MCF 10A (cell line): ENCODE results near the gene SLC5A9. TPM values are rescaled to one million over a fixed set of nuclear protein-coding genes. Genes with fewer than 3 reads are reported as not detected.

ENCODE experiments used
- Bru-seq: library from RNA; stranded (reverse); fragments of 400-500 nt; gene quantifications from one replicate; lab custom pipeline; 2021; lab: Mats Ljungman, UMichigan
- BruChase-seq, 2 experiments: library from RNA; stranded (reverse); fragments of 400-500 nt; gene quantifications; one replicate each; lab custom pipeline; 2021; lab: Mats Ljungman, UMichigan
- BruUV-seq: library from RNA; stranded (reverse); fragments of 400-500 nt; replicated peaks from 2 replicates; lab custom pipeline; 2021; lab: Mats Ljungman, UMichigan
- CTCF ChIA-PET: fragments of 300-600 bp; sonication (Branson Sonifier 250); formaldehyde crosslinking; extraction: SDS; loops from one replicate; lab custom pipeline; 2021; ENCODE audit warnings: antibody characterized with exemption, inconsistent platforms; lab: Yijun Ruan, JAX
- POLR2A ChIA-PET: fragments of 300-600, 350-650 bp; sonication (Branson Sonifier 250); formaldehyde crosslinking; extraction: SDS; loops from one replicate; lab custom pipeline; 2020; ENCODE audit warnings: antibody characterized with exemption, inconsistent platforms; lab: Yijun Ruan, JAX
- DNase-seq: peaks from one replicate; pipeline ENCODE4 v3.0.0-alpha.2; 2018; ENCODE audit not compliant: unreplicated experiment
- H3K27ac Mint-ChIP-seq: one replicate; pipeline ENCODE4 v1.8.0; 2022; ENCODE audit warnings: mild to moderate bottlenecking, low read depth, mixed read lengths; ENCODE audit not compliant: unreplicated experiment
- H3K27me3 Mint-ChIP-seq: one replicate; pipeline ENCODE4 v1.8.0; 2022; ENCODE audit warnings: mixed read lengths; ENCODE audit not compliant: insufficient read depth, unreplicated experiment
- H3K36me3 Mint-ChIP-seq: one replicate; pipeline ENCODE4 v1.8.0; 2022; ENCODE audit warnings: mild to moderate bottlenecking, moderate library complexity, mixed read lengths; ENCODE audit not compliant: insufficient read depth, unreplicated experiment
- H3K4me1 Mint-ChIP-seq: one replicate; pipeline ENCODE4 v1.8.0; 2022; ENCODE audit warnings: mixed read lengths; ENCODE audit not compliant: insufficient read depth, unreplicated experiment
- H3K4me3 Mint-ChIP-seq: one replicate; pipeline ENCODE4 v1.8.0; 2022; ENCODE audit warnings: mild to moderate bottlenecking, moderate library complexity, mixed read lengths; ENCODE audit not compliant: unreplicated experiment
- H3K9me3 Mint-ChIP-seq: one replicate; pipeline ENCODE4 v1.8.0; 2022; ENCODE audit warnings: mixed read lengths; ENCODE audit not compliant: unreplicated experiment
- CTCF ChIP-seq: fragments of 200-600 bp; IDR thresholded peaks from one replicate; pipeline ENCODE4 v1.8.0; 2022; ENCODE audit warnings: antibody characterized with exemption, mild to moderate bottlenecking; ENCODE audit not compliant: unreplicated experiment
- intact Hi-C: fragments of 100-400 bp; cut with micrococcal nuclease; formaldehyde crosslinking; loops from 2 replicates; pipeline ENCODE4 v1.14.1; 2022
- long read RNA-seq: library from polyadenylated mRNA; stranded (forward); transcript quantifications from one replicate; pipeline ENCODE4 v2.0.0, GENCODE V29; 2022
- total RNA-seq: library from RNA; stranded (reverse); gene quantifications from 2 replicates; pipeline ENCODE4 v1.2.3, GENCODE V29; 2022

SLC5A9 gene
- total RNA-seq (not detected in 2 replicates), Bru-seq, nascent RNA (percentile 5 among the genes with signal in this experiment), BruChase-seq, experiment 1, labeled RNA remaining after a 6-hour chase (not detected), BruChase-seq, experiment 2, labeled RNA remaining after a 2-hour chase (percentile 4 among the genes with signal in this experiment)
- long read RNA-seq, partial matches to known transcripts: 0 of 1 reads
- long read RNA-seq, other reads (novel, unspliced or antisense): 1 of 1 reads

GRCh38 chr1:48222501-48223242 lies at the start of gene SLC5A9:
TSS of gene SLC5A9 (plus strand) at chr1:48222716. CDS start at chr1:48222737, 21 bp downstream.
- peaks cover 11% of the 10 kb centered on the region for H3K4me1 Mint-ChIP-seq
- H3K4me3 Mint-ChIP-seq: no peak within 1 kb of the TSS
- H3K27ac Mint-ChIP-seq: no peak within 1 kb of the TSS
- no peaks in the 10 kb centered on the region for H3K27me3 Mint-ChIP-seq
- no peaks in the 10 kb centered on the region for H3K9me3 Mint-ChIP-seq
- intact Hi-C loops: no loop called here
- no peaks in the 10 kb centered on the region for H3K36me3 Mint-ChIP-seq
- TF ChIP-seq CTCF: no peak
- ChIA-PET POLR2A (no interaction called here), CTCF (interaction anchor here (0.6 kb wide), 1 partner anchor 477 kb away, joined by 4 read pairs; no protein-coding TSS in a partner anchor)
- no peak for DNase-seq
- no TSS peak for BruUV-seq

GRCh38 chr1:48175116-48175515 lies 47.4 kb upstream of the SLC5A9 start:
- Mint-ChIP-seq H3K4me1 (peaks cover 32% of the 10 kb centered on the region), H3K9me3 (peaks cover 16% of the 10 kb centered on the region), H3K4me3 (no peak overlapping the region), H3K36me3 (peaks cover 49% of the 10 kb centered on the region), H3K27ac (no peak overlapping the region), H3K27me3 (no peaks in the 10 kb centered on the region)
- ChIA-PET POLR2A (no interaction called here), CTCF (interaction anchor here (4.2 kb wide), 1 partner anchor 28 kb away, joined by 36 read pairs; no protein-coding TSS in a partner anchor)
- no TSS peak for BruUV-seq
- intact Hi-C loops: no loop called here
- no peak for DNase-seq
- no peak for TF ChIP-seq CTCF

GRCh38 chr1:48177257-48177656 lies 45.3 kb upstream of the SLC5A9 start:
- BruUV-seq: no TSS peak
- DNase-seq: no peak
- POLR2A ChIA-PET: interaction anchor here (0.6 to 0.9 kb wide), 3 partner anchors 18 to 160 kb away, joined by 3 read pairs; no protein-coding TSS in a partner anchor
- peaks cover 37% of the 10 kb centered on the region for H3K36me3 Mint-ChIP-seq
- CTCF ChIA-PET: interaction anchor here (0.7 to 4.2 kb wide), 15 partner anchors 9 to 242 kb away, joined by 3 to 36 read pairs (median 4); no protein-coding TSS in a partner anchor
- intact Hi-C loops: loop anchor here (1.0 kb wide), 1 partner anchor 25 kb away; no protein-coding TSS in a partner anchor
- peak; percentile 2 for TF ChIP-seq CTCF
- H3K4me3 Mint-ChIP-seq: peak overlapping the region; percentile 39
- peak overlapping the region; percentile 13 for H3K27ac Mint-ChIP-seq
- H3K4me1 Mint-ChIP-seq: peaks cover 38% of the 10 kb centered on the region
- no peaks in the 10 kb centered on the region for H3K27me3 Mint-ChIP-seq
- H3K9me3 Mint-ChIP-seq: peaks cover under 1% of the 10 kb centered on the region
